Heart left ventricle (tissue), 13 donors: ENCODE measurements around the gene USP22.

Experiments used
- POLR2A ChIP-seq, 2 donors: fragments of 450-650 bp; IDR thresholded peaks; one replicate each; pipeline ENCODE4 v1.6.1; 2017; ENCODE audit warnings: antibody characterized with exemption in 2 of 2, mild to moderate bottlenecking in 2 of 2, moderate library complexity in 2 of 2
- TF ChIP-seq, protein P1 (sequence below), 12 donors: fragments of 200-600 bp; sonication (generic) in 4 of 12; IDR thresholded peaks; one replicate each; pipeline versions ENCODE4 v1.5.0 to v1.8.0; 2018 to 2022; ENCODE audit warnings: antibody characterized with exemption in 12 of 12, mild to moderate bottlenecking in 5 of 12
- donor health status: ischemic (EF 13 %, LVEDD 7.1; RV severe dilation, severe dysfunction).
- donor health status: DM: no; HTN: yes; CAD: no.
- donor health status: DM: no; HTN: no; CAD: no.
- donor health status: ischemic (EF 25% LVEDD 6.9; RV normal size, moderate dysfunction).
- donor health status: ischemic (EF 25% LVEDD 5.7; RV mildly dilated, moderate dysfunction).
- donor health status: ischemic (EF 35%, LVEDD 5.7; RV mildly dilated, moderate dysfunction).
- donor health status: nonischemic (EF 11% LVEDD 7.7; RV severe dilation, severe dysfunction).
- donor health status: DM: yes; HTN: yes; CAD: no.
- donor health status: PGD.
- donor health status: ischemic (EF 29% LVEDD 5.4; RV normal size, mild dysfunction).
- donor health status: nonischemic (EF 23%, LVEDD 6.1; RV moderate dilation, normal function).

DNA sequence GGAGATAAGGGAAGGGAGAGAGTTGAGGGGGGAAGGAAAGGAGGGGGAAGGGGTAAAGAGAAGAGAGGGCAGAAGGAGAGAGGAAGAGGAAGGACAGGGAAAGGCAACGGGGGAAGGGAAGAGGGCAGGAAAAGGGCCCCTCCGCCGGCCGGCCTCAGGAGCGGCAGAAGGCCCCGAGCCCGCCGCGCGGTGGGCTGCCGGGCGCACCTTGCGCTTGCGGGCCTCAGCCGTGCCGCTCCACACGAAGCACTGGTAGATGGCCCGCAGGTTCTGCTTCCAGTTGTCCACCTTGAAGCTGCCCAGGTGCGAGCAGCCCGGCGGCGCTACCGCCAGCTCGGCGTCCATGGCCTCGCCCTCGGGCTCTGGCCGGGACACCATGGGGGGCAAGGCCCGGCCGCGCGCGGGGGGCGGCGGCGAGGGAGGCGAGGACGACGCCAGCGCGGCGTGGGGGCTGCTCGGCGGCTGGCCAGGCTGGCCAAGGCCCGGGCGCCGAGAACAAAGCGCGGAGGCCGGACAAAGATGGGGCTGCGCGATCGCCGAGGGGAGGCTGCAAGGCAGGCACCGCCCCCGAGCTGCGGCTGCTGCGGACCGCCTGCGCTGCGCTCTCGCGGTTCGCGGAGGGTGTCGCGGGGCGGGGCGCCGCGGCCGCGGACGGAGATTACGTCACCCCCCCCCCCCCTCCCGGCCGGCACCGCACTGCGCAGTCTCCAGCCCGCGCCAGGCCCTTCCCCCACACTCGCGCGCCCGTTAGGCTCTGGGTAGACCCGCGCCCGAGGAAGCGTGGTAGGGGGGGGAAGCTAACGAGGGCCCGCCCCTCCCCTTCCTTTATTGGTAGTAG is at the start of gene USP22:
- peak in 1 of 2 donors; percentile 83 for TF ChIP-seq POLR2A (IDR thresholded peaks at IDR 0.05)
- TF ChIP-seq, protein P1, sequence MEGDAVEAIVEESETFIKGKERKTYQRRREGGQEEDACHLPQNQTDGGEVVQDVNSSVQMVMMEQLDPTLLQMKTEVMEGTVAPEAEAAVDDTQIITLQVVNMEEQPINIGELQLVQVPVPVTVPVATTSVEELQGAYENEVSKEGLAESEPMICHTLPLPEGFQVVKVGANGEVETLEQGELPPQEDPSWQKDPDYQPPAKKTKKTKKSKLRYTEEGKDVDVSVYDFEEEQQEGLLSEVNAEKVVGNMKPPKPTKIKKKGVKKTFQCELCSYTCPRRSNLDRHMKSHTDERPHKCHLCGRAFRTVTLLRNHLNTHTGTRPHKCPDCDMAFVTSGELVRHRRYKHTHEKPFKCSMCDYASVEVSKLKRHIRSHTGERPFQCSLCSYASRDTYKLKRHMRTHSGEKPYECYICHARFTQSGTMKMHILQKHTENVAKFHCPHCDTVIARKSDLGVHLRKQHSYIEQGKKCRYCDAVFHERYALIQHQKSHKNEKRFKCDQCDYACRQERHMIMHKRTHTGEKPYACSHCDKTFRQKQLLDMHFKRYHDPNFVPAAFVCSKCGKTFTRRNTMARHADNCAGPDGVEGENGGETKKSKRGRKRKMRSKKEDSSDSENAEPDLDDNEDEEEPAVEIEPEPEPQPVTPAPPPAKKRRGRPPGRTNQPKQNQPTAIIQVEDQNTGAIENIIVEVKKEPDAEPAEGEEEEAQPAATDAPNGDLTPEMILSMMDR (IDR thresholded peaks at IDR 0.05) = no peak
